A549 (cell line): Measurements from ENCODE around the gene MYRFL. TPM values are rescaled to one million over a fixed set of nuclear protein-coding genes. Genes with fewer than 3 reads are reported as not detected.

Experiments used
- ATAC-seq, 2 experiments: fragments of 200-7000 bp in 1 of 2; fragments of >200 bp in 1 of 2; cut with Nextera tagmentation in 1 of 2; cut with Tn5 transposase in 1 of 2; 3 replicates each; pipeline versions ENCODE4 v1.8.0 to v1.9.1; 2018 to 2020; ENCODE audit warnings: mild to moderate bottlenecking in 1 of 2, moderate library complexity in 1 of 2
- CTCF ChIA-PET: fragments of 300-600 bp; sonication (Branson Sonifier 250); formaldehyde crosslinking; extraction: SDS; loops from one replicate; lab custom pipeline; 2021; ENCODE audit warnings: antibody characterized with exemption, inconsistent platforms; lab: Yijun Ruan, JAX
- POLR2A ChIA-PET: fragments of 350-600 bp; formaldehyde crosslinking; extraction: SDS; loops from one replicate; lab custom pipeline; 2021; ENCODE audit warnings: antibody characterized with exemption, inconsistent platforms; lab: Yijun Ruan, JAX
- DNase-seq, 2 experiments: peaks; one replicate each; pipeline versions ENCODE4 v3.0.0 to v3.0.0-alpha.2; 2011 to 2016; ENCODE audit warnings: low read depth in 1 of 2, low spot score in 1 of 2
- FAIRE-seq: peaks from 2 replicates; lab custom pipeline; 2011; peaks lifted over from hg19 to GRCh38; lab: Jason Lieb, UNC
- H3K27ac ChIP-seq, 2 experiments: fragments of >200 bp; sonication (Bioruptor Twin); formaldehyde crosslinking; 3 replicates each; pipeline ENCODE4 v1.5.1; 2016 to 2017
- H3K4me1 ChIP-seq: fragments of >200 bp; sonication (Bioruptor Twin); formaldehyde crosslinking; 3 replicates; pipeline ENCODE4 v1.6.1; 2016
- H3K4me2 ChIP-seq: fragments of >200 bp; sonication (Bioruptor Twin); formaldehyde crosslinking; 3 replicates; pipeline ENCODE4 v1.6.1; 2016
- H3K4me3 ChIP-seq: fragments of >200 bp; sonication (Bioruptor Twin); formaldehyde crosslinking; 3 replicates; pipeline ENCODE4 v1.5.1; 2016
- H3K9me3 ChIP-seq: fragments of >200 bp; sonication (Bioruptor Twin); formaldehyde crosslinking; 3 replicates; pipeline ENCODE4 v1.6.1; 2016
- BHLHE40 ChIP-seq: IDR thresholded peaks from 2 replicates; pipeline ENCODE4 v1.6.1; 2012; ENCODE audit warnings: low read depth, low read length, inconsistent platforms
- CBX8 ChIP-seq: fragments of 200-600 bp; sonication (generic); IDR thresholded peaks from 2 replicates; pipeline ENCODE4 v1.6.1; 2016
- CTCF ChIP-seq: fragments of >200 bp; sonication (Bioruptor Twin); formaldehyde crosslinking; IDR thresholded peaks from 3 replicates; pipeline ENCODE4 v1.5.1; 2016
- EHMT2 ChIP-seq: fragments of 200-600 bp; sonication (generic); IDR thresholded peaks from 2 replicates; pipeline ENCODE4 v1.6.1; 2016; ENCODE audit warnings: antibody characterized with exemption, low read depth, mild to moderate bottlenecking, moderate library complexity
- ESRRA ChIP-seq: fragments of 150-350 bp; IDR thresholded peaks from 2 replicates; pipeline ENCODE4 v1.6.1; 2014; ENCODE audit warnings: mild to moderate bottlenecking, low read length, borderline replicate concordance
- FOXS1 ChIP-seq: fragments of 250-450 bp; sonication (Bioruptor Pico); IDR thresholded peaks from 2 replicates; pipeline ENCODE4 v1.5.0; 2020; ENCODE audit warnings: mild to moderate bottlenecking, moderate library complexity
- GATA3 ChIP-seq: IDR thresholded peaks from 2 replicates; pipeline ENCODE4 v1.6.1; 2012; ENCODE audit warnings: borderline replicate concordance
- HES2 ChIP-seq: fragments of >200 bp; sonication (Bioruptor Twin); formaldehyde crosslinking; IDR thresholded peaks from 2 replicates; pipeline ENCODE4 v1.6.1; 2016
- HMGXB4 ChIP-seq: fragments of 250-450 bp; sonication (Bioruptor Pico); IDR thresholded peaks from 2 replicates; pipeline ENCODE4 v1.5.0; 2021; ENCODE audit warnings: mild to moderate bottlenecking, moderate library complexity, borderline replicate concordance
- HOXA7 ChIP-seq: fragments of 250-450 bp; sonication (Bioruptor Pico); IDR thresholded peaks from 2 replicates; pipeline ENCODE4 v1.5.0; 2020; ENCODE audit warnings: mild to moderate bottlenecking, moderate library complexity
- HOXB5 ChIP-seq: fragments of 250-450 bp; sonication (Bioruptor Pico); IDR thresholded peaks from 2 replicates; pipeline ENCODE4 v1.5.0; 2020; ENCODE audit warnings: mild to moderate bottlenecking, moderate library complexity
- KDM5A ChIP-seq: fragments of 200-600 bp; sonication (generic); IDR thresholded peaks from 2 replicates; pipeline ENCODE4 v1.6.1; 2016; ENCODE audit warnings: antibody characterized with exemption, mild to moderate bottlenecking
- MAFK ChIP-seq: fragments of 450-650 bp; IDR thresholded peaks from 2 replicates; pipeline ENCODE4 v1.6.1; 2014; ENCODE audit not compliant: partially characterized antibody
- MAX ChIP-seq: IDR thresholded peaks from 2 replicates; pipeline ENCODE4 v1.6.1; 2012
- NFE2L2 ChIP-seq: fragments of 150-350 bp; conservative IDR thresholded peaks from 2 replicates; pipeline ENCODE4 v1.6.1; 2014; ENCODE audit warnings: low read length
- NPAS2 ChIP-seq: fragments of 250-450 bp; sonication (Bioruptor Pico); IDR thresholded peaks from 2 replicates; pipeline ENCODE4 v1.8.0; 2022; ENCODE audit warnings: mild to moderate bottlenecking, moderate library complexity, borderline replicate concordance
- POLR2AphosphoS2 ChIP-seq: conservative IDR thresholded peaks from 2 replicates; pipeline ENCODE4 v1.6.1; 2012; ENCODE audit warnings: low read length, improper control_type of control experiment, inconsistent platforms
- RFX5 ChIP-seq: fragments of 450-650 bp; IDR thresholded peaks from 2 replicates; pipeline ENCODE4 v1.7.1; 2014; ENCODE audit warnings: antibody characterized with exemption, mild to moderate bottlenecking, moderate library complexity
- SREBF2 ChIP-seq: fragments of 450-650 bp; IDR thresholded peaks from 2 replicates; pipeline ENCODE4 v1.6.1; 2014; ENCODE audit warnings: mild to moderate bottlenecking, moderate library complexity
- TFCP2L1 ChIP-seq: fragments of 250-450 bp; sonication (Bioruptor Pico); IDR thresholded peaks from 2 replicates; pipeline ENCODE4 v1.5.0; 2021; ENCODE audit warnings: mild to moderate bottlenecking
- ZC3H11A ChIP-seq: fragments of 450-650 bp; IDR thresholded peaks from 2 replicates; pipeline ENCODE4 v1.6.1; 2014; ENCODE audit warnings: antibody characterized with exemption, mild to moderate bottlenecking
- ZFP36 ChIP-seq: fragments of 450-650 bp; IDR thresholded peaks from 2 replicates; pipeline ENCODE4 v1.6.1; 2014; ENCODE audit warnings: borderline replicate concordance; ENCODE audit not compliant: partially characterized antibody
- WGBS: methylation state at CpG from one replicate; pipeline ENCODE4 v1.1.6; 2017; ENCODE audit errors: missing lambda C conversion rate; 5-methylcytosine and 5-hydroxymethylcytosine counted together
- polyA plus RNA-seq, 4 experiments: library from polyadenylated mRNA; depleted of rRNA in 3 of 4; stranded (reverse); fragments of >200 nt; fragmentation: RNase III in 1 of 4; extraction: RNeasy Plus Mini Kit Qiagen cat#74134 plus additional on column Dnase treatment in 1 of 4; gene quantifications; 2 replicates in 3 of 4; 3 replicates in 1 of 4; pipeline ENCODE4 v1.2.3, GENCODE V29; 2011 to 2017

MYRFL gene
- polyA plus RNA-seq, 2 of the 4 experiments (the other 2 are of a cell fraction), result 0.04 TPM; not detected in 1

GRCh38 chr12:69998922-69999321 is 173.9 kb downstream of the MYRFL start:
- H3K4me1 ChIP-seq, result no peaks in the 10 kb centered on the region
- no peak for TF ChIP-seq CBX8
- no peak for TF ChIP-seq RFX5
- TF ChIP-seq ZFP36, result no peak
- TF ChIP-seq MAX, result no peak
- TF ChIP-seq SREBF2, result no peak
- TF ChIP-seq KDM5A, result no peak
- no peak for TF ChIP-seq TFCP2L1
- no peak for TF ChIP-seq ESRRA
- no peak for TF ChIP-seq CTCF
- TF ChIP-seq POLR2AphosphoS2, result no peak
- no peak for TF ChIP-seq HES2
- no peak for TF ChIP-seq NFE2L2
- TF ChIP-seq MAFK, result no peak
- no peak for TF ChIP-seq HOXB5
- no peak for TF ChIP-seq HMGXB4 (CRISPR knock-in tag)
- no peak for TF ChIP-seq GATA3
- TF ChIP-seq, all 56 proteins: peak for 0
- FAIRE-seq, result no peak
- Histone ChIP-seq H3K4me2 (no peak overlapping the region), H3K9me3 (no peaks in the 10 kb centered on the region), H3K27ac (no peak overlapping the region), H3K4me3 (no peak overlapping the region)
- POLR2A ChIA-PET, result no interaction called here
- no peak for DNase-seq
- WGBS, result 63% methylated on average over 2 of the region's 2 CpGs
- no peak for ATAC-seq
- CTCF ChIA-PET, result interaction anchor here (0.6 kb wide), 1 partner anchor 1712 kb away, joined by 3 read pairs; no protein-coding TSS in a partner anchor

- H3K9me3 ChIP-seq, result no peaks in the 10 kb centered on the region
- ATAC-seq (peak; percentile 44 to 52; a peak in 1 of 6 replicates), DNase-seq (no peak), FAIRE-seq (no peak)
- no peaks in the 10 kb centered on the region for H3K4me1 ChIP-seq
- 32% methylated on average over 3 of the region's 3 CpGs for WGBS
- ChIA-PET CTCF (interaction anchor here (0.7 to 1.8 kb wide), 2 partner anchors 13 to 577 kb away, joined by 3 to 4 read pairs; no protein-coding TSS in a partner anchor), POLR2A (no interaction called here)
- no peak overlapping the region for H3K27ac ChIP-seq
- H3K4me3 ChIP-seq, result no peak overlapping the region
- TF ChIP-seq HOXB5 (no peak), NPAS2 (CRISPR knock-in tag) (no peak), ESRRA (no peak), MAFK (no peak), BHLHE40 (no peak), EHMT2 (no peak), HOXA7 (no peak), FOXS1 (no peak), CBX8 (no peak), ZC3H11A (no peak)
- no peak overlapping the region for H3K4me2 ChIP-seq
These were observed 174.5 kb downstream of the MYRFL start for GRCh38 chr12:69999561-69999960.
